Gastrocnemius medialis (tissue), 4 donors: ENCODE results near the gene AKAP12. TPM values are rescaled to one million over a fixed set of nuclear protein-coding genes. Genes with fewer than 3 reads are reported as not detected.

Experiments
- ATAC-seq, 2 donors: fragments of 150-250 bp; one replicate each; pipeline ENCODE4 v1.9.1; 2016
- DNase-seq, 2 donors: peaks; one replicate each; pipeline ENCODE4 v3.0.0-alpha.2; 2019
- H3K27ac ChIP-seq, 4 donors: fragments of 200-600 bp; sonication (generic); 1 replicate in 1 of 4; 2 replicates in 3 of 4; pipeline ENCODE4 v1.5.1; 2016 to 2018; ENCODE audit warnings: mild to moderate bottlenecking in 2 of 4, moderate library complexity in 1 of 4
- H3K27me3 ChIP-seq, 3 donors: fragments of 200-600 bp; sonication (generic) in 2 of 3; 1 replicate in 1 of 3; 2 replicates in 2 of 3; pipeline versions ENCODE4 v1.5.1 to v1.6.0; 2016 to 2019; ENCODE audit warnings: mild to moderate bottlenecking in 1 of 3, moderate library complexity in 1 of 3
- H3K36me3 ChIP-seq, 2 donors: fragments of 200-600 bp; sonication (generic) in 1 of 2; one replicate each; pipeline ENCODE4 v1.5.1; 2017 to 2018
- H3K4me1 ChIP-seq, 2 donors: fragments of 200-600 bp; sonication (generic) in 1 of 2; one replicate each; pipeline ENCODE4 v1.5.1; 2016 to 2017; ENCODE audit warnings: mild to moderate bottlenecking in 2 of 2
- H3K4me3 ChIP-seq, 4 donors: fragments of 200-600 bp; sonication (generic) in 3 of 4; 1 replicate in 1 of 4; 2 replicates in 3 of 4; pipeline ENCODE4 v1.5.1; 2016 to 2019; ENCODE audit warnings: mild to moderate bottlenecking in 2 of 4
- H3K9me3 ChIP-seq, 3 donors: fragments of 200-600 bp; sonication (generic) in 2 of 3; 1 replicate in 1 of 3; 2 replicates in 2 of 3; pipeline ENCODE4 v1.5.1; 2016 to 2019
- POLR2A ChIP-seq, 2 donors: fragments of 450-650 bp; IDR thresholded peaks; one replicate each; pipeline ENCODE4 v1.6.1; 2017; ENCODE audit warnings: antibody characterized with exemption in 2 of 2, mild to moderate bottlenecking in 2 of 2, moderate library complexity in 2 of 2
- in situ Hi-C, 4 donors: fragments of 200-750 bp; cut with MboI; loops; one replicate each; pipeline versions ENCODE4 v1.15.0 to v1.8.0; 2017; ENCODE audit warnings: low sequenced_read_pairs in 4 of 4
- intact Hi-C: fragments of 100-400 bp; cut with DNase I; formaldehyde crosslinking; loops from one replicate; pipeline ENCODE4 v1.15.1; 2023; ENCODE audit warnings: low total_unique reads
- total RNA-seq, 4 donors: library from RNA; depleted of rRNA; stranded (reverse); fragments of >200 nt; gene quantifications; one replicate each; pipeline versions ENCODE4 v1.1.0 to v1.2.3, GENCODE V29; 2016
- TF ChIP-seq, protein P1 (sequence below), 5 experiments: fragments of 450-650 bp in 3 of 5; fragments of 200-600 bp in 2 of 5; sonication (generic) in 2 of 5; IDR thresholded peaks in 4 of 5; conservative IDR thresholded peaks in 1 of 5; 1 replicate in 4 of 5; 2 replicates in 1 of 5; pipeline ENCODE4 v1.5.1; 2016 to 2019; ENCODE audit warnings: antibody characterized with exemption in 5 of 5, mild to moderate bottlenecking in 3 of 5, moderate library complexity in 3 of 5

AKAP12 gene
- total RNA-seq, 4 donors from 2014 or later, result 6.4 to 17.3 (median 9.8) TPM

DNA sequence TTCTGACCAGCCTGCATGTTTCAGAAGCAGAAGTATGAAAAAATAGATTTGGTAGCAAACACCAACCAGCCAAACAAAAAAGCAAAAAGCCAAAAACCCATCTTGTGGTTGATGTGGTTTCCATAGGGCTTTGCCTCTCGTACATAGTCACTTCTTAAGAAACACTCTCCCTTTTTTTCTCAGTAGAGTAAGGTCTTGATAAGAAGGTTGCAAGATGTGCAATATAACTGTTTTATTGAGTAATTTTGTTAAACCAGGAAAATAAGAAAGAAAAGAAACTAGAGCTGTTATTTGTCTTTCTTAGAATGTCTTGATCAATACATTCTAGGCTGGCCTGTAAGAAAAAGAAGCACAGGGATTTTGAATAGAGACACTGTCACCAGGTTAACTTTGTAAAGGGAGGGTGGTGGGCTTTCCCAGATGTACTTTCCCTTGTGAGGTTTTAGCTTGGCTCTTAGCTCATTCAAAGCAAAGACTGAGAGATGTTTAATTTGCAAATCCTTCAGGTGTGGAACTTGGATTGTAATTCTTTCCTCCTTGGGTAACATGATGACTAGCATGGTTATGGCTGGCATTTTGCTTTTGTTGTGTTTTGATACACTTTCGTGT, 49.7 kb downstream of the AKAP12 start:
- DNase-seq (no peak), ATAC-seq (no peak)
- Histone ChIP-seq H3K36me3 (no peaks in the 10 kb centered on the region), H3K27ac (no peak overlapping the region), H3K4me3 (no peak overlapping the region), H3K9me3 (no peaks in the 10 kb centered on the region), H3K4me1 (peaks cover 5 to 6% of the 10 kb centered on the region in 2 donors), H3K27me3 (no peaks in the 10 kb centered on the region)
- intact Hi-C loops (no loop called here), in situ Hi-C loops (no loop called here)
- TF ChIP-seq POLR2A (IDR thresholded peaks at IDR 0.05), result no peak
- TF ChIP-seq, protein P1, sequence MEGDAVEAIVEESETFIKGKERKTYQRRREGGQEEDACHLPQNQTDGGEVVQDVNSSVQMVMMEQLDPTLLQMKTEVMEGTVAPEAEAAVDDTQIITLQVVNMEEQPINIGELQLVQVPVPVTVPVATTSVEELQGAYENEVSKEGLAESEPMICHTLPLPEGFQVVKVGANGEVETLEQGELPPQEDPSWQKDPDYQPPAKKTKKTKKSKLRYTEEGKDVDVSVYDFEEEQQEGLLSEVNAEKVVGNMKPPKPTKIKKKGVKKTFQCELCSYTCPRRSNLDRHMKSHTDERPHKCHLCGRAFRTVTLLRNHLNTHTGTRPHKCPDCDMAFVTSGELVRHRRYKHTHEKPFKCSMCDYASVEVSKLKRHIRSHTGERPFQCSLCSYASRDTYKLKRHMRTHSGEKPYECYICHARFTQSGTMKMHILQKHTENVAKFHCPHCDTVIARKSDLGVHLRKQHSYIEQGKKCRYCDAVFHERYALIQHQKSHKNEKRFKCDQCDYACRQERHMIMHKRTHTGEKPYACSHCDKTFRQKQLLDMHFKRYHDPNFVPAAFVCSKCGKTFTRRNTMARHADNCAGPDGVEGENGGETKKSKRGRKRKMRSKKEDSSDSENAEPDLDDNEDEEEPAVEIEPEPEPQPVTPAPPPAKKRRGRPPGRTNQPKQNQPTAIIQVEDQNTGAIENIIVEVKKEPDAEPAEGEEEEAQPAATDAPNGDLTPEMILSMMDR (IDR thresholded peaks at IDR 0.05 in 4 of 5, conservative IDR thresholded peaks at IDR 0.05 in 1 of 5), result no peak

DNA sequence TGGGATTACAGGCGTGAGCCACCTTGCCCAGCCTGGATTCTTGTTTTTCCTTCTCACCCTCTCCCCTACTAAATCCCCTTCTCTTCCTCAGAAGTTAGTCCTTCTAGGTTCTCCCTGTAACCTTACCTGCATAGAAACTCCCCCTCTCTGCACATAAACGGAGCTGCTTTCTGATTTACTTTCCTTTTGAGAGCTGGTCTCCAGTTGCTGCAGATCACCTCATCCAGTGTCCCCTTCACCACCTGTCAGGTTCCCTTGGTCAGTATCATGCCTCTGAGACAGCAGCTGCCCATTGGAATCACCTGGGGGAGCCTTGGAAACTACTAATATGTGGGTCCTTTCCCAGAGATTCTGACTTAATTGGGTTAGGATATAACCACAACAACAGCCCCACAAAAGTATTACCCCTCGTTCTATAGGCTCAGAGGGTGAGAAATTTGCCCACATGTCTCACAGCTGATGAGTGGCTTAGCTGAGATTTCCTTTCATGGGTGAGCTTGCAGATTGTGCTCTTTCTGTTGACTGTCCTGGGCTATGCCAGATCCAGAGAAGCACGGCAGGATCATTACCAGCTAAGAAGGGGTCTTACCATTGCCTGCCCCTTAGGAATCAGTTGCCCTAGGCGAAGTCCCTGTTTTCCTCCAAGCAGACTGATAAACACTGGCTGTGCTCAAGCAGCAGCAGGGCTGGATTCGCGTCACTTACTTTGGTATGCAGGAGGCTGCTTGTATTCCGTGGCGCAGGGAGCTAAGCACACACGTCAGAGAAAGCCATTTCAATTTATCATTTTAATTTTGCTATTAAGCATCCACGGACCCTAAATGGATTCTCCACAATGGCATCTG, 51.3 kb downstream of the AKAP12 start:
- intact Hi-C loops, result no loop called here

DNA sequence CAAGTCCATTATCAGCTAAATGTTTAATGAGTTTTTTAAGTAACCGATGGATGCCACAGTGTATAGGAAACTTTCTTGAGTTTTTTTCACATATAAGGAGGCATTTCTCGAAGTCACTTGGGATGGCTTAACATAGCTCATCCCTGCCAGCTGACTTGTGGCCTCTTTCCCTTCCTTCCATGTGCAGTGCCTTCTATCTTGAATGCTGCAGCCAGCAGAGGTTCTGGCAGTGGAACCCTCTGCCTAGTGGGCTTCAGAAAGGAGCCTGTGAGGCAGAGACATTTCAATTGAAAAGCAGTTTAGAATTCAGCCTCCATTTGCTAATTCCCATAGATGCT, 51.9 kb downstream of the AKAP12 start:
- no peak for ATAC-seq
- Histone ChIP-seq H3K27me3 (no peaks in the 10 kb centered on the region), H3K4me3 (no peak overlapping the region), H3K36me3 (no peaks in the 10 kb centered on the region), H3K4me1 (peaks cover 0 to 6% of the 10 kb centered on the region in 2 donors), H3K27ac (no peak overlapping the region), H3K9me3 (no peaks in the 10 kb centered on the region)
- DNase-seq, result no peak
- intact Hi-C loops (no loop called here), in situ Hi-C loops (no loop called here)
- no peak for TF ChIP-seq POLR2A (IDR thresholded peaks at IDR 0.05)
- TF ChIP-seq, protein P1 (IDR thresholded peaks at IDR 0.05 in 4 of 5, conservative IDR thresholded peaks at IDR 0.05 in 1 of 5), result no peak

More for the DNA sequence above, 51.3 kb downstream of the AKAP12 start:
- H3K36me3 ChIP-seq, result no peaks in the 10 kb centered on the region
- peak overlapping the region in 1 of 4 donors; percentile 21 for H3K27ac ChIP-seq
- no peak overlapping the region for H3K4me3 ChIP-seq
- ATAC-seq, result peak in 1 of 2 donors; percentile 47
- DNase-seq, result no peak
- in situ Hi-C loops, result no loop called here
- TF ChIP-seq, protein P1 (IDR thresholded peaks at IDR 0.05 in 4 of 5, conservative IDR thresholded peaks at IDR 0.05 in 1 of 5), result no peak
- H3K4me1 ChIP-seq, result peaks cover 0 to 6% of the 10 kb centered on the region in 2 donors
- H3K9me3 ChIP-seq, result no peaks in the 10 kb centered on the region
- H3K27me3 ChIP-seq, result no peaks in the 10 kb centered on the region

DNA sequence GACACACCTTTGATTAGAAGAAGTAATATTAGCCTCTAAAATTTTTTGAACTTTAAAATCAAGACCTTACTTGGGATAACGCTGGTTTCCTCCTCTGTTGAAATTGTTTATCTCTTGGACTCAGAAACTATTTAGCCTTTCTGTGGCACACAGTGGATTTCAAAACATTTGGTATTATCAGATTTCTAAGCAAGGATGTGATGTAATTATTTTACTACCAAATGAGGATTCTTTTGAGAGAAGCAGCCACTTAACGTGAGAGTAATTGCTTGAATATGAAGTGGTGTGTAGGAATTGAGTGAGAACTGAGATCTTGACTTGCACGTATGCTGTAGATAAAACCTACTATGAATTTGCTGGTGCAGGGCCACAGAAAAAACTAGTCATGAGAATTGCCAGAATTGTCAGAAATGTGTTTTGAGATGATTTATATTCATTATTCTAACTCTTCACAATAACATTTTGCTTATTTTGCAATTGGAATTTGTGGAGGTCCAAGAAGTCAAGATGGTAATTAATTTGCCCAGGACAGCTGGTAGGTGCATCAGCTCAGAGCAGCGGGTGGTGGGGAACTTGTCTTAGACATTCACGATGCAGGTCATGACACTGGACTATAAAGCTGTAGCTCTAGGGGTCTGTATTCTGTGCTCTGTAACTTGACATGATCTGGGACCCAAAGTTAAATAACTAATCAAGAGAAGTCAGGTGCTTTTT, 53.4 kb downstream of the AKAP12 start:
- TF ChIP-seq, protein P1 (IDR thresholded peaks at IDR 0.05 in 4 of 5, conservative IDR thresholded peaks at IDR 0.05 in 1 of 5), result no peak
- TF ChIP-seq POLR2A (IDR thresholded peaks at IDR 0.05), result no peak
- H3K4me1 ChIP-seq, result peaks cover 0 to 6% of the 10 kb centered on the region in 2 donors
- no peak for DNase-seq
- no peaks in the 10 kb centered on the region for H3K27me3 ChIP-seq
- no peaks in the 10 kb centered on the region for H3K36me3 ChIP-seq
- intact Hi-C loops (no loop called here), in situ Hi-C loops (no loop called here)
- H3K9me3 ChIP-seq, result no peaks in the 10 kb centered on the region
- peak in 1 of 2 donors; percentile 26 for ATAC-seq
- no peak overlapping the region for H3K27ac ChIP-seq
- H3K4me3 ChIP-seq, result no peak overlapping the region
